Activated T-helper 1 cell treated with anti-CD3 and anti-CD28 coated beads, Interleukin-12 subunit alpha, Interleukin-12 subunit beta, Interleukin-2, Interleukin-4 antibody, amounts not matched to agents 30 ng/mL and 10 ng/mL and 1 ng/mL, durations not matched to agents 14 hours and 24 hours and 36 hours (primary cell): Measurements from ENCODE around the gene CEND1. TPM values are rescaled to one million over a fixed set of nuclear protein-coding genes. Genes with fewer than 3 reads are reported as not detected.

Source experiments
- DNase-seq: peaks from one replicate; pipeline ENCODE4 v3.0.0; 2021; ENCODE audit warnings: low spot score
- H3K27ac Mint-ChIP-seq: one replicate; pipeline ENCODE4 v1.8.0; 2021; ENCODE audit warnings: mild to moderate bottlenecking, mixed read lengths
- H3K27me3 Mint-ChIP-seq: one replicate; pipeline ENCODE4 v1.8.0; 2022; ENCODE audit warnings: mild to moderate bottlenecking, moderate library complexity, mixed read lengths; ENCODE audit not compliant: insufficient read depth
- H3K36me3 Mint-ChIP-seq: one replicate; pipeline ENCODE4 v1.8.0; 2021; ENCODE audit warnings: low read depth, mixed read lengths
- H3K4me1 Mint-ChIP-seq: one replicate; pipeline ENCODE4 v1.8.0; 2021; ENCODE audit warnings: low read depth, mixed read lengths
- H3K4me3 Mint-ChIP-seq: one replicate; pipeline ENCODE4 v1.8.0; 2021; ENCODE audit warnings: mild to moderate bottlenecking, moderate library complexity, mixed read lengths
- H3K9me3 Mint-ChIP-seq: one replicate; pipeline ENCODE4 v1.8.0; 2021; ENCODE audit warnings: mixed read lengths
- intact Hi-C: fragments of 100-400 bp; cut with micrococcal nuclease; formaldehyde crosslinking; loops from one replicate; pipeline ENCODE4 v1.15.1; 2024
- total RNA-seq: library from RNA; stranded (reverse); gene quantifications from 2 replicates; pipeline ENCODE4 v1.2.3, GENCODE V29; 2022

CEND1 gene
- 7.1 and 7.2 TPM in 2 replicates for total RNA-seq

GRCh38 chr11:789943-790342, at the start of gene CEND1:
Gene CEND1 (minus strand): TSS chr11:790090. CDS start chr11:788576, 1,514 bp downstream.
- no peaks in the 10 kb centered on the region for H3K4me1 Mint-ChIP-seq
- H3K27me3 Mint-ChIP-seq, result no peaks in the 10 kb centered on the region

GRCh38 chr11:839280-839623, 49.4 kb upstream of the CEND1 start:
- Mint-ChIP-seq H3K4me1 (peaks cover 16% of the 10 kb centered on the region), H3K27ac (no peak overlapping the region), H3K36me3 (peaks cover 7% of the 10 kb centered on the region), H3K4me3 (no peak overlapping the region), H3K27me3 (no peaks in the 10 kb centered on the region), H3K9me3 (no peaks in the 10 kb centered on the region)
- intact Hi-C loops, result no loop called here
- no peak for DNase-seq

More at GRCh38 chr11:789943-790342, at the start of gene CEND1:
- peak; percentile 52 for DNase-seq
- H3K9me3 Mint-ChIP-seq, result no peaks in the 10 kb centered on the region
- H3K36me3 Mint-ChIP-seq, result peaks cover 4% of the 10 kb centered on the region
- intact Hi-C loops, result no loop called here
- peak within 1 kb of the TSS; percentile 39 for H3K4me3 Mint-ChIP-seq
- H3K27ac Mint-ChIP-seq, result no peak within 1 kb of the TSS

GRCh38 chr11:838441-839279, 48.8 kb upstream of the CEND1 start:
- intact Hi-C loops, result no loop called here
- DNase-seq, result no peak
- Mint-ChIP-seq H3K4me1 (peaks cover 14% of the 10 kb centered on the region), H3K27ac (no peak overlapping the region), H3K36me3 (peaks cover 8% of the 10 kb centered on the region), H3K9me3 (no peaks in the 10 kb centered on the region), H3K27me3 (no peaks in the 10 kb centered on the region), H3K4me3 (peak overlapping the region; percentile 53)

GRCh38 chr11:837990-838307, 48.1 kb upstream of the CEND1 start:
- intact Hi-C loops, result no loop called here
- Mint-ChIP-seq H3K36me3 (peaks cover 8% of the 10 kb centered on the region), H3K9me3 (no peaks in the 10 kb centered on the region), H3K27ac (no peak overlapping the region), H3K27me3 (no peaks in the 10 kb centered on the region), H3K4me1 (peaks cover 12% of the 10 kb centered on the region), H3K4me3 (no peak overlapping the region)
- no peak for DNase-seq

- Mint-ChIP-seq H3K4me1 (peaks cover 12% of the 10 kb centered on the region), H3K27me3 (peaks cover under 1% of the 10 kb centered on the region), H3K9me3 (no peaks in the 10 kb centered on the region), H3K36me3 (peaks cover 8% of the 10 kb centered on the region), H3K27ac (no peak overlapping the region), H3K4me3 (no peak overlapping the region)
- no peak for DNase-seq
- intact Hi-C loops, result no loop called here
Measured at GRCh38 chr11:837189-837989, 47.5 kb upstream of the CEND1 start.

GRCh38 chr11:836700-837099, 46.8 kb upstream of the CEND1 start:
- peaks cover 8% of the 10 kb centered on the region for H3K36me3 Mint-ChIP-seq
- H3K9me3 Mint-ChIP-seq, result no peaks in the 10 kb centered on the region

GRCh38 chr11:836274-836673, 46.4 kb upstream of the CEND1 start:
- no peaks in the 10 kb centered on the region for H3K9me3 Mint-ChIP-seq
- intact Hi-C loops, result no loop called here
- peaks cover 10% of the 10 kb centered on the region for H3K4me1 Mint-ChIP-seq
- peaks cover 6% of the 10 kb centered on the region for H3K36me3 Mint-ChIP-seq
- H3K27ac Mint-ChIP-seq, result no peak overlapping the region
- peaks cover 6% of the 10 kb centered on the region for H3K27me3 Mint-ChIP-seq
- no peak overlapping the region for H3K4me3 Mint-ChIP-seq
- no peak for DNase-seq

More at GRCh38 chr11:836700-837099, 46.8 kb upstream of the CEND1 start:
- DNase-seq, result no peak
- peaks cover 12% of the 10 kb centered on the region for H3K4me1 Mint-ChIP-seq
- intact Hi-C loops, result no loop called here
- no peak overlapping the region for H3K27ac Mint-ChIP-seq
- no peak overlapping the region for H3K4me3 Mint-ChIP-seq
- H3K27me3 Mint-ChIP-seq, result peaks cover 4% of the 10 kb centered on the region

GRCh38 chr11:834371-835316, 44.8 kb upstream of the CEND1 start:
- no peak for DNase-seq
- Mint-ChIP-seq H3K4me1 (no peaks in the 10 kb centered on the region), H3K27ac (no peak overlapping the region), H3K27me3 (peaks cover 14% of the 10 kb centered on the region), H3K4me3 (peak overlapping the region; percentile 79), H3K9me3 (no peaks in the 10 kb centered on the region), H3K36me3 (peaks cover 2% of the 10 kb centered on the region)
- intact Hi-C loops, result no loop called here

- DNase-seq, result no peak
- intact Hi-C loops, result no loop called here
- Mint-ChIP-seq H3K9me3 (no peaks in the 10 kb centered on the region), H3K36me3 (peaks cover 2% of the 10 kb centered on the region), H3K27me3 (peaks cover 22% of the 10 kb centered on the region), H3K4me3 (peak overlapping the region; percentile 79), H3K4me1 (no peaks in the 10 kb centered on the region), H3K27ac (peak overlapping the region; percentile 48)
Measured at GRCh38 chr11:833849-834311, 44.0 kb upstream of the CEND1 start.

GRCh38 chr11:833114-833791, 43.4 kb upstream of the CEND1 start:
- Mint-ChIP-seq H3K36me3 (peaks cover 2% of the 10 kb centered on the region), H3K9me3 (no peaks in the 10 kb centered on the region), H3K27ac (no peak overlapping the region), H3K4me3 (peak overlapping the region; percentile 79), H3K4me1 (no peaks in the 10 kb centered on the region), H3K27me3 (peaks cover 26% of the 10 kb centered on the region)
- intact Hi-C loops, result no loop called here
- no peak for DNase-seq

- Mint-ChIP-seq H3K36me3 (peaks cover 2% of the 10 kb centered on the region), H3K27ac (peak within 1 kb of the TSS; percentile 48), H3K4me1 (peaks cover 4% of the 10 kb centered on the region), H3K9me3 (no peaks in the 10 kb centered on the region), H3K27me3 (peaks cover 32% of the 10 kb centered on the region), H3K4me3 (peak within 1 kb of the TSS; percentile 79)
- no peak for DNase-seq
- intact Hi-C loops, result loop anchor here (1.0 kb wide), 2 partner anchors 10 to 12 kb away; partner anchors contain the start of genes POLR2L and TSPAN4
Measured at GRCh38 chr11:832529-833113, 42.7 kb upstream of the CEND1 start, which contains the start of gene CD151. Gene CD151 (plus strand): TSS chr11:832952. CDS start chr11:836070, 3,118 bp downstream.
